DMS153 treated with DMSO at 0.1 percent for 48 hours (cell line): ENCODE results near the gene CACNG7.
"Not testable (repeated sequence)": the region's sequence is repeated elsewhere in the genome, so short reads cannot be mapped to it uniquely, and the experiment has no call there.

Experiments
- DNase-seq: peaks from one replicate; lab custom pipeline; 2025; ENCODE audit not compliant: unreplicated experiment; lab: John Stamatoyannopoulos, UW

Gene CACNG7

DNA sequence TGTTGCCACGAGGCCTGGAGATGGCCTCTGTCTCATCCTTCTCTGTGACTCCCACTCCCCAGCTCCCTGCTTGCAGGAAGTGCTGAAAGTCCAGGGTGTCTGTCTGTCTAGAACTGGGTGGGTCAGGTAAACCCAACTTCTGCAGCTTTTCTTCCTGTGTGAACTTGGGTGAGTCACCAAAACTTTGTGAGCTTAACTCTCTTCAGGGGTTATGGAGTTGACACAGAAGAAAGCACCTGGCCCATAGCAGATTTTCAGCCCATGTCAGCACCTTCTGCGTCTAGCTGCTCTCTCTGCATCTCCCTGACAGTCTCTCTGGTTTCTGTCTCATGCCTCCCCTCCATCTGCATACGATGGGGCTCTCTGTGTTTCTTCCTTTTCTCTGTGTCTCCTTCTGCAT is 4.2 kb upstream of the CACNG7 start:
- DNase-seq, result no peak

DNA sequence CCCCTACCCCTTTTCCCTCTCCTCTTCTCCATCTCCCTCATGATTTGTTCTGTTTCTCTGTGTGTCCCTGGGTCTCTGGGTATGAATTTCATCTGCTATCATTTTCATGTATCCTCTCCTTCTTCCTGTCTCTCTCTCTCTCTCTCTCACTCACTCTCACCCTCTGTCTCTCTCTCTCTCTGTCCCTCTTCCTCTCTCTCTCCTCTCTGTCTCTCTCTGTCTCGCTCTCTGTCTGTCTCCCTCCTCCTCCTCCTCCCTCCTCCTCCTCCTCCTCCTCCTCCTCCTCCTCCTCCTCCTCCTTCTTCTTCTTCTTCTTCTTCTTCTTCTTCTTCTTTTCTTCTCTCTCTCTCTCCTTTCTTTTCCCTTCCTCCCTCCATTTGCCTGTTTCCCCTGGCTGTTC is 3.3 kb upstream of the CACNG7 start:
- no peak for DNase-seq

DNA sequence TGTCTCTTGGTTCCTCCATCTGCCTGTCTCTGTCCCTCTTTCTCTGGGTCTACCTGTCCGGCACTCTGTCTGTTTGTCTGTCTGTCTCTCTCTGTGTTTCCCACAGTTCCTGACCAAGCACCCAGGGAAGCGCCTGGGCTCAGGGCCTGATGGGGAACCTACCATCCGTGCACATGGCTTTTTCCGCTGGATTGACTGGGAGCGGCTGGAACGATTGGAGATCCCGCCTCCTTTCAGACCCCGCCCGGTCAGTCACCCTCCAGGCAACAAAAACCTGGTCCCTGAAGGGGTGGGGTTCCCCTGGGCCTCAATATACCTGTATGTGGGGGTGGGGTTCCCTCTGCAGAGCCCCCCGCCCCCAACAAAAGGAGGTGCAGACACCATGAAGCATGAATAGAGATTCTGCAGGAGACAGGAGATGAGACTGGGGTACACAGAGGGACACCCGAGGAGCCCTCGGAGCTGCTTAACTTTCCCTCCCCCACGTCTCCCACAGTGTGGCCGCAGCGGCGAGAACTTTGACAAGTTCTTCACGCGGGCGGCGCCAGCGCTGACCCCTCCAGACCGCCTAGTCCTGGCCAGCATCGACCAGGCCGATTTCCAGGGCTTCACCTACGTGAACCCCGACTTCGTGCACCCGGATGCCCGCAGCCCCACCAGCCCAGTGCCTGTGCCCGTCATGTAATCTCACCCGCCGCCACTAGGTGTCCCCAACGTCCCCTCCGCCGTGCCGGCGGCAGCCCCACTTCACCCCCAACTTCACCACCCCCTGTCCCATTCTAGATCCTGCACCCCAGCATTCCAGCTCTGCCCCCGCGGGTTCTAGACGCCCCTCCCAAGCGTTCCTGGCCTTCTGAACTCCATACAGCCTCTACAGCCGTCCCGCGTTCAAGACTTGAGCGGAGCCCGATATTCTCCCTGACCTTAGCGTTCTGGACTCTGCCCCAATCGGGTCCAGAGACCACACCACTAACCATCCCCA is 2.6 kb upstream of the CACNG7 start:
- no peak for DNase-seq

DNA sequence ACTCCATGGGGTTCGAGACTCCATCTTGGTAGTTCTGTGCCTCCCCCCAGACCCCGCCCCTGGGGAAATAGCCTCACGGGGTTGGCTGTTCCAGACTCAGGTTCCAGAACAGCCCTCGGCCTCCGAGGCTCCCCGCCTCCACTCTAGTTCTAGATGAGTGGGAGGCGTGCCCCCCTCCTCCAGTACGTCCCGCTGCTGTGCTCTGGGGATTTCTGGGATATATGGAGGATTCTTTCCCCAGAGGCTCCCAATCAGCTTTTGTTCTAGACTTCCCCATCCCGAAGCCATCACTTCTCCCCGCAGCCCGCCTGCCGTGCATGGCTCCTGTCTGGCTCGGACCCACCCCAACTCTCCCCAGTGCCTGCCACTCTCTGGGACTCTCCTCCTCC is 1.9 kb upstream of the CACNG7 start:
- no peak for DNase-seq

DNA sequence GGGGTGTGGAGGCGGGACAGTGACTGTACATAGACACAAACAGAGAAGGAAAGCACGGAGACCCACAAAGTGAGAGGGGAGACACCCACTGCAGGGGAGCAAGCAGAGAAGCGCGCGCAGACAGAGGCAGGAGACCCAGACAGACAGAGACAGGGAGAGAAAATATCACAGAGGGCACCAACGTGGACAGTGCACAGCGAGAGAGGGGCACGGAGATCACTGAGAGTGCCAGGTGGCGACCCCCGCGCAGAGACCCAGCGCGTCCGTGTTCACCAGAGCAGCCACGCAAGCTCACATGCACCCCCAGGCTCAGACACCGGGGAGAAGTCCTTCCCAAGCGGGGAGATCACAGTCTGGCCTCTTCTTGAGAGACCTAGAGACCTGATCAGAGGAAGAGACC is 1.4 kb upstream of the CACNG7 start:
- DNase-seq, result no peak

DNA sequence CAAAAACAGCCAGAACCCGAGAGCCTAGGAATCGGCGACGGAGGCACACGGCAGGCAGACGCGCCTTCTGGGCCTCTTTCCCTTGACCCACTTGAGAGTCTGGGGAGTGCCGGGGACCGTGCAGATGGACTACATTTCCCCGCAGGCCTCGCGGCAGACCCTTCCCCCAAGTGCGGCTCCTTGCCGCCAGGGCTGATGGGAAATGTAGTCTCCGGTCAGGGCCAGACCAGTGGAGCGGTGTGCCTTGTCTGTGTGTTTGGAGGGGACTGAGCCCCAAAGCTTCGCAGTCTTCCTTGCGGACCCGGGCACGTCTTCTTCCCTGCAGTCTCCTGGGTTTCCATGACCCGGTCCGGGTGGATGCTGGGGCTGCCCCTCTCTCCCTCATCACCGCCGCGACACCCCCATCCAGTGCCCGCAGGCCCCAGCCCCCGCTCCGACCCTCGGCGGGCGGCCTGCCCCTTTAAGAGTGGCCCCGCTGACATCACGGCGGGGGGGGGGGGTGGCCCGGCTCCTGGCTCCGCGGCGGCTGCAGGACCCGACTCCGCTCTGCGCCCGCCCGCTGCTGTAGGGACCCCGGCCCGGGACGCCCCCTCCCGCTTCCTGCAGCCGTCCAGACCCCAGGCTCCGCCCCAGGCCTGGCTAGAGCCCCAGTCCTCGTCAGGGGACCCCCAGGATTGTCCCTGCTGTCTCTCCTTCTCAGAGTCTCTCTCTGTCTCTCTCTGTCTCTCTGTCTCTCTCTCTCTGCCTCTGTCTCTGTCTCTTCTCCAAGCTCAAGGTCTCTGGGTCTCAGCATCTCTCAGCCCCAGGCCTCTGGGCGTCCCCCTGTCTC is 758 bp upstream of the CACNG7 start:
- no peak for DNase-seq

DNA sequence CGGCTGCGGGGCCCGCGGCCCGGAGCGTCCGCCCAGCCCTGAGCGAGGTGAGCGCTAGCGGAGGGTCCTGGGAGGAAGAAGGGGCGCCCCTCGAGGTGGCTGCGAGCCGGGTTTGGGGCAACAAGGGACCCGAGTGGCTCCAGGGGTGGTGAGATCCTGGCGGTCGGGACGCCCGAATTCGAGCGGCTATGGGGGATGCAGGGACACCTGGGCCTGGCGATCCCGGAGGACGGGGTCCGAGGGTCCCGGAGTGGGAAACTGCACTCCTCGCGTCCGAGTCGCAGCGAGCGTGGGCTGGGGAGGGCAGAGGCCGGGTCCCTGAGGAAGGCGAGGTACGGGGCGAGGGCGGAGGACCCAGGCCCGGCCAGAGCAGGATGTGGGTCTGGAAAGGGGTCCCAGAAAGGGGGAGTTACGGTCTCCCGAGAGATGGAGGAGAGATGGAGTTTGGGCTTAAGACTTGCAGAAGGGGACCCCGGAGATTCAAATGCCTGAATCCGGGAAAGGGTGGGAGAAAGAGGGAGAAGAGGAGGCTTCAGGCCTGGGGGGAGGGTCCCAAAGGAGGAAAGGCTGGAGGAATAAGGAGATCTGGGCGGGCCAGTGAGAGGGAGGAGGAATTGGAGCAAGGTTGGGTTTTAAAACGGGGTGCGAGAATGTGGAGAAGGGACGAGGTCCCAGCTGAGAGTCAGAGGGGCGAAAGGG is 542 bp downstream of the CACNG7 start:
- no peak for DNase-seq

DNA sequence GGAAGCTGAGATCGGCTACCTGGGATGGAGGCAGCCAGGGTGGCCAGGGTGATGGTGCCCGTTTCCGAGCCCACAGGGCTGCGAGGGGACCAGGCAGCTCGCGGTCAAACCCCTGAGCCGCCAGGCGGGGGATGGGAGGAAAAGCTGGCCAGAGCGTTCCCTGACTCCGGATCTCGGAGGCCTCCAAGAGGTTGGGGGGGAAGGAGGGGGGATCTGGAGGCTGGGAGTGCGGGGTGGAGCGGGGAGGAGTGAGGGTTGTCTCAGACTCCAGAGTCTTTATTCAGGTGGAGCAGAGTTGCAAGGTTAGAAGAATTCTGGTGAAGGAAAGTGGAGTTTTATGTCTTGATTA is 1.1 kb downstream of the CACNG7 start:
- DNase-seq, result no peak

DNA sequence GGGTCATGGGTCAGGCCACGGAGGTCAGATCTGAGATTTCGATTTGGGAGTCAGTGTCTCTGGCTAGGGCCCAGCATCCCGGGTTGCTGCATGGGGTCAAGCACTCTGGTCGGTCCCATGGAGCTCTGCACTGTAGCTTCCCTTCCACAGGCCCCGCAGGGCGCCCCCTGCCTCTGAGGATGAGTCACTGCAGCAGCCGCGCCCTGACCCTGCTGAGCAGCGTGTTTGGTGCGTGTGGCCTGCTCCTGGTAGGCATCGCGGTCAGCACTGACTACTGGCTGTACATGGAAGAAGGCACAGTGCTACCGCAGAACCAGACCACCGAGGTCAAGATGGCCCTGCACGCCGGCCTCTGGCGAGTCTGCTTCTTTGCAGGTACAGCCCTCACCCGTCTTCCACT is 3.6 kb downstream of the CACNG7 start:
- no peak for DNase-seq

DNA sequence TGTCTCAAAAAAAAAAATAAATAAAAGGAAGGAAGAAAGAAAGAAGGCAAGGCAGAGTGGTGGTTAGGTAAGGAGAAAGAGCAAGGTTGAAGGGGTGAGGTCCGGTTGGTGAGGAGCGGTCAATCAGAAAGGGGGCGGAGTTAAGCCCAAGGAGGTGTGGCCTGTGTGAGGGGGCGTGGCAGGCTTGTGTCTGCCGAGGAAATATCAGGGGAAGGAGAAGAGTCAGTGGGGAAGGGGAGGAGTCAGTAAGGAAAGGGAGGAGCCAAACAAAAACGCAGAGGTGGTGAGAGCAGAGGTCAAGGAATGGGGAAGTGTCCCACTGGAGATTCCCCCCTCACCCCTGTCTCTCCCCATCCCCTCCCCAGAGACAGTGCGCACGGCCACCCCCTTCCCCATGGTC is 5.9 kb downstream of the CACNG7 start:
- DNase-seq, result no peak

DNA sequence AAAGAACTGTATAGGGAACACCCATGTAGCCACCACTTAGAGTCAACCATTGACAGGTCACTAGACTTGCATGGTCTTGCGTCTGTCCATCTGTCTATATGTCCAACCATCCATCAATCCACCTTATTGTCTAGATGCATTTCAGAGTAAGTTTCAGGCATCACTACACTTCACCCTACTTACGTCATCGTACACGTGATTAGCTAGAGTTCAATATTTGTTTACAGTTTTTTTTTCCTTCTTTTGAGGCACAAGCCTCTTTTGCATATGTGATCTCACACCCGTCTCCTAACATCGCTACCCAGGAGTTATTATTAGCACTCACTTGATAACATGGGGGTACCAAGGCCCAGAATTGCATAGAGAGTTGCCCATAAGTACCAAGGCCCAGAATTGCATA is 6.9 kb downstream of the CACNG7 start:
- no peak for DNase-seq

DNA sequence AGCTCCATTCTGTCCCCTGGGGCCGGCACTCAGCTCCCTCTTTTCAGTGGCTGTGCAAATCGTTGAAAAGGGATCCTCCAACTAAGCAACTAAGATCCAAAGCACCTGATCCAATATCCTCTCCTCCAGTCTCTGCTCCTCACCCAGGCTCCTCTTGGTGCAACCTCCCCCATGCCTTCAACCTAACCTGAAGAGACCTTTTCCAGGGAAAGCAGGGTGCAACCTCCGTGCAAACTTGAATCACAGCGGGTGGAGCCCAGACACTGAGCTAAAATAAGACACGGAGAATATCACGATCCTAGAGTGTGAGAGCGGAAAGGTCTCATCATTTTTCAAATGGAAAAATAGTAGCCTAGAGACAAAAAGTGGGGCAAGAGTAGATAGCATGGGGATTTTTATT is 8.3 kb downstream of the CACNG7 start:
- DNase-seq, result no peak

DNA sequence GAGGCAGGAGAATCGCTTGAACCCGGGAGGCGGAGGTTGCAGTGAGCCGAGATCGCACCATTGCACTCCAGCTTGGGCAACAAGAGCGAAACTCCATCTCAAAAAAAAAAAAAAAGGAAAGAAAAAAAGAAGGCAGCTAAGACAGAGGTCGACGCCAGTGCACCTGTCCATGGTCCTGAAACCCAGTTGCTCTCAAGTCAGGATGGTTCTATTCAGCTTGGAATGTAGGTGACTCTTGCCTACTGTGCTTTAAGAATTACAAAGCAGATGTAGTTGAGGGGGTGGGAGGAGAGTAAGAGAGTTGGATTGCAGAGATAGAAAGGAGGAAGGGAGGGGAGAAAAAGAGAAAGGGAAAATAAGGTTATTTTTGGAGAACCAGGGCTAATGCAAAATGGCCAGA is 18.7 kb downstream of the CACNG7 start:
- DNase-seq, result no peak

DNA sequence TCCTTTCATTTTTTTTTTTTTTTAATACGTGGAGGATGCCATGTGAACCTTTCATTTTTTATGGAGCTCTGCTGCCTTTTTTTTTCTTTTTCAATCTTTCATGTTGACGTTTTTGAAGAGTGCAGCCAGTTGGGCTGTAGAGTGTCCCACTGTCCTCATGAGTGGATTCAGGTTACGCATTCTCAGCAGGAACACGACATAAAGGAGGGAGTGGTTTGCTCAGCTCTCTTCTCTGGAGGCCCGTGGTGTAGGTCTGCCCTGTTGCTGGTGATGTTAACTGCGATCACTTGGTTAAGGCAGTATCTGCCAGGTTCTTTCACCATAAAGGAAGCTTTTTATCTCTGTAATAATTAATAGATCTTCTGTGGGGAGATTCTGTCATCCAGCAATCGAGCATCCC is 27.0 kb downstream of the CACNG7 start:
- no peak for DNase-seq

DNA sequence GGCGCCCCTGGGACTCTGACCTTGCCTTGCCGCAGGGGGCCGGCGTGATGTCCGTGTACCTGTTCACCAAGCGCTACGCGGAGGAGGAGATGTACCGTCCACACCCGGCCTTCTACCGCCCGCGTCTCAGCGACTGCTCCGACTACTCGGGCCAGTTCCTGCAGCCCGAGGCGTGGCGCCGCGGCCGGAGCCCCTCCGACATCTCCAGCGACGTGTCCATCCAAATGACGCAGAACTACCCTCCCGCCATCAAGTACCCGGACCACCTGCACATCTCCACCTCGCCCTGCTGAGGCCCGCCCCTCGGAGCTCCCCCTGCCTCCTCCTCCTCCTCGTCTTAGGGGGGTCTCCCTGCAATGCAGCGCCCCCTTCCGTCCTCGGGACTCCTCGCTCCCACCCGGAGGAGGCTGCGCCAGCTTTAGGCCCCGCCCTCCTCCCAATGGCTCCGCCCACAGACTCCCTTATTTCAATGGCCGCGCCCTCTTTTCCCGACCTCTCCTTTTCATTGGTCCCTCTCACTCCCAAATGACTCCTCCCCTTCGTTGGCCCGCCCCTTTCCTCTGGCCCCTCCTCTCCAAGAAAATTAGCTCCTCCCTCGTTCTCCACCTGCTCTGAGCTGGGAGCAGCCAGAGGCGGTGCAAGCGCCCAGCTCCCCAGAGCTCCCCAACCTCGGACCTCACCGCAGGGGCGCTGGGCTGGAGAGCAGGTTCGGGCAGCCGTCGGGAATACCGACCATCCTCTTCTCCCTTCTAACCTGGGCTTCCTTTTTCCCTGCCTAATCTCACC is 33.1 kb downstream of the CACNG7 start:
- no peak for DNase-seq

DNA sequence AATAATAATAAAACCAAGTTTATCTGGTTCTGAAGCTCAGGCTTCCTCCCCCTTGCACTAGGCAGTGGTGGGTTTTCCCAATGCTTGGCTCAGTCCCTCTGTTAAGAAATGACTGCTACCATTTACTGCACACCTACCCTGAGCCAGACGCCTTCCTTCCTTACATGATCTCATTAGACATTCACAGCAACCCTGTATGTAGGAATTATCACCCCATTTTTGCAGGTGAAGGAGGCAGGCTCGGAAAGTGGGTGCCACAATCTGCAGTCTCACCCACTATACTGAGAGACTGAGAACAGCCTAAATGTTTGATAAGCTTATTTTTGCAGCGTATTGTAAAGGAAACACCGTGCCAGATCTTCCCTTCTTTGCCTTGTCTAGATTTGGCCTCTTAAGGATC is 35.3 kb downstream of the CACNG7 start:
- DNase-seq, result no peak

DNA sequence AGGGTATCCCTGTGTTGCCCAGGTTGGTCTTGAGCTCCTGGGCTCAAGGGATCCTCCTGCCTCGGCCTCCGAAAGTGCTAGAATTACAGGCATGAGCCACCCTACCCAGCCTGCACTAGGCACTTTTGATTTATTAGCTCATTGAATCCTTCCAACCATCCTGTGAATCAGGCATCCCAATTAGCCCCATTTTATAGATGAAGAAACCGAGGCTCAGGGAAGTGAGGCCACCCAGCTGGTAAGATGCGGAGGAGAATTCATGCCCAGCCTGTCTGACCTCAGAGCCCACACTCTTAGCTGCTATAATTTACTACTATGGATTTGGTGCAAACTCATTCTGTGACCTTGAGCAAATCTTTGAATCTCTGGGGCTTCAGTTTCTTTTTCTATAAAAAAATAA is 35.9 kb downstream of the CACNG7 start:
- no peak for DNase-seq

DNA sequence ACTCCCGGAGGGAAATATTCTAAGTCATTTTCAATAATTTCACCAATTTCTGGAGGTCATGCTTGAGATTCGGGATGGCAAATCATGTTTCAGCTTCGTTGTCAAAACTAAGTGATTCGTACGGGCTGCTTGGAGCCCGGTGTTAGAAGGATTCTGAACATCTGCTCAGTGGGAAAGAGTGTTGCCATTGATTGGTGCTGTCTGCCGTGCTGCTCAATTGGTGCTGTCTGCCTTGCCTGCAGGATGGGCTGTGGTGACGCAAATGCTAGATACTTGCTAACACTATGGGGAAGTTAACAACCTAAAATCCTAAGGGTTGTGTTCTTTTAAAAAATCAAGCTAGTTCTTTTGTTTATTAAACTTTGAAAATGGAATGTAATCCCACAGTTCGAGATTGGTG is 36.4 kb downstream of the CACNG7 start:
- DNase-seq, result no peak

DNA sequence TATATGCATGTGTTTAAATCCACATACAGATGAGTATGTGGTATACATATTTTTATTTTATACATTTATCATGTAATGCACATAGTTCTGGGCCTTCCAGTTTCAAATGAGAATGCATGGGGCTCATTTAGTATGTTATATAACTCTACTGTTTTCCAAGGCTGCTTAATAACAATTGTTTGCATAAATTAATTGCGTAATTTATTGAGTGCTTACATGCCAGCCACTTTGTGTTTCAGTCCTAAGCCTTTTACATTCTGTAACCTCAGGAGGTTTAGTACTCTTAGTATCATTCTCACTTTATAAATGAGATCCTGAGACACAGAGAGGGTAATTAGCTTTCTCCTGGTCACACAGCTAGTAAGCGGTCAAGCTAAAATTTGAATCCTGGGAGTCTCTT is 36.9 kb downstream of the CACNG7 start:
- no peak for DNase-seq

DNA sequence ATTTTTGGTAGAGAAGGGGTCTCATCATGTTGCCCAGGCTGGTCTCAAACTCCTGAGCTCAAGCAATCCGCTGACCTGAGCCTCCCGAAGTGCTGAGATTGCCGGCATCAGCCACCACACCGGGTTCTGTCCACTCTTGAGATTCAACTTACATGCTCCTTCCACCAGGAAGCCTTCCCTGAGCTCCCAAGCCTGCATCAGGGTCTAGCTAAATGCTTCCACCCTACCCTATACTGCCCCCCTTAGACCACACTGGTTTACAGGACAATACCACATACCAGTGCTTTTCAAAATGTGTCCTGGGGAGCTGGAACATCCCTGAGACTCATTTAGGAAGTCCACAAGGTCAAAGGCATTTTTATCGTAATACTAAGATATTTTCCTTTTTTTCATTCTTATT is 38.5 kb downstream of the CACNG7 start:
- no peak for DNase-seq

DNA sequence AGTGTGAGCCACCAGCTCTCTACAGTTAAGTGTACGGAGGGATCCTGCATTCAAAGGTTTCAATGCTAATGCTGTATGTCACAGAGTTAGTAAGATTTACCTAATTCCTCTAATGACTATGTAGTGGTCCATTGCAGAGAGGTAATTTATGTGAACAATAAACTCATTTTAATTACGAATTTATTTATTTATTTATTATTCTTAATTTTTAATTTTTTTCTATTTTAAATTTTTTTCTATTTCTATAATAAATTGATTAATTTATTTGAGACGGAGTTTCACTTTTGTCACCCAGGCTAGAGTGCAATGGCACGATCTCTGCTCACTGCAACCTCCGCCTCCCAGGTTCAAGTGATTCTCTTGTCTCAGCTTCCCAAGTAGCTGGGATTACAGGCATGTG is 39.5 kb downstream of the CACNG7 start:
- DNase-seq, result not testable (repeated sequence)
